ENCODE measurements around the gene GNAI2.
"Not testable (repeated sequence)": the region's sequence is repeated elsewhere in the genome, so short reads cannot be mapped to it uniquely, and the experiment has no call there.

Gene GNAI2

DNA sequence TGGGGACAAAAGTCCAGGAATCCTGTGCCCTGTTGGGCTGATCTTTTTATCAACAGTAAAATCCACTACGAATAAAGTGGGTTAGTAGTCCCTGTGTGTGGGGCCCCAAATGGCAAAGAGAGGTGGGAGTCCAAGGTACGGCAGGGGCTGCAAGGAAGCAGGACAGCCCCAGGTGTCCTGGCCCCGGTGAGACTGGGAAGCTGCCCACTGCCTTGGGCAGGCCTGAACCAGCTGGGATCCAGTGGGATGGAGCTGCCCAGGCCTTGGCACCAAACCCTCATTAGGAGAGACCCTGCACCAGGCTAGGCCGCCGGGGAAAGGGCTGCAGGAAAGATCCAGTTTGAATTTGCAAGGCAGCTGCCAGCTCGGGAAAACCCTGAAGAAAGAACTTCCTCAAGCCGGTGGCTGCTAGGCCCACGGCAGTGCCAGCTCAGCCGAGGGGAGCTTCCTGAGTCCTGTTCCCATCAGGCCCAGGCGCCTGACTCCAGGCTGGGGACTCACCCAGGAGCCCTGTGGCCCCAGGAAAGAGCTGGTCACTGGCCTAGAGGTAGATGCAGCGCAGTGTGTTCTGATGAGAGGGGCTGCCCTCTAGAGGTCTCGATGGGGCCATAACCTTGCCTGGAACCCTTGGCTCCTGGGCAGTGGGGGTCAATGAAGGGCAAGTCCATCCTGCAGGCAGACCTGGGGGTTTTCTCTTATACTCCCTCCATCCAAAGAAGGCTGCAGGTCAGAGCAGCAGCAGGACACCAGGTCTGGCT is 14.4 kb upstream of the GNAI2 start:
- no peaks in the 10 kb centered on the region for H3K36me3 ChIP-seq (ENCODE audit: insufficient read depth, low read length)
- no peaks in the 10 kb centered on the region for H3K27me3 ChIP-seq (ENCODE audit: insufficient read depth, low read length)
- no peak overlapping the region for H3K4me3 ChIP-seq (ENCODE audit: low read length)
- H3K9me3 ChIP-seq (ENCODE audit: low read length), result no peaks in the 10 kb centered on the region
- no peak overlapping the region for H2AFZ ChIP-seq (ENCODE audit: low read depth, low read length)
- H3K4me1 ChIP-seq (ENCODE audit: insufficient read depth, low read length), result peaks cover 16% of the 10 kb centered on the region

DNA sequence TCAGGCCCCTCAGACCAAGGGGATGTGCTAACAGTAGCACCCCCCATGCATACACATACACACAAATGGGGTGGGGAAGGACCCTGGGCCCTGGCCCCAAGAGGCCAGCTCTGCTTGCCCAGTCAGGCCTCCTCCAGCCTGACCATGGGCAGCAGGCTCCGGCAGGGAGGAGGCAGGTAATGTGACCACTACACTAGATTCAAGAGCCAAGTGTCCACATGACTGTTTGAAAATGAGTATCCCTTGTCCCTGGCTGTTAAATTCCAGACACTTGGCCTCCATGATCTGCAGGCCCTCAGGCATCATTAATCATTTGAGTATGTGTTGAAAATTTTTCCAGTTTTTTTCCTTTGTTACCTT is 13.9 kb upstream of the GNAI2 start:
- Histone ChIP-seq H2AFZ (ENCODE audit: low read depth, low read length) (no peak overlapping the region), H3K4me3 (ENCODE audit: low read length) (no peak overlapping the region), H3K9me3 (ENCODE audit: low read length) (no peaks in the 10 kb centered on the region), H3K4me1 (ENCODE audit: insufficient read depth, low read length) (peaks cover 19% of the 10 kb centered on the region), H3K27me3 (ENCODE audit: insufficient read depth, low read length) (no peaks in the 10 kb centered on the region), H3K36me3 (ENCODE audit: insufficient read depth, low read length) (no peaks in the 10 kb centered on the region)

GRCh38 chr3:50224639-50225038 is 11.4 kb upstream of the GNAI2 start:
- H3K4me1 ChIP-seq (ENCODE audit: insufficient read depth, low read length), result peaks cover 32% of the 10 kb centered on the region
- no peak overlapping the region for H2AFZ ChIP-seq (ENCODE audit: low read depth, low read length)
- H3K36me3 ChIP-seq (ENCODE audit: insufficient read depth, low read length), result no peaks in the 10 kb centered on the region
- no peak overlapping the region for H3K4me3 ChIP-seq (ENCODE audit: low read length)
- H3K9me3 ChIP-seq (ENCODE audit: low read length), result no peaks in the 10 kb centered on the region
- no peaks in the 10 kb centered on the region for H3K27me3 ChIP-seq (ENCODE audit: insufficient read depth, low read length)

- no peaks in the 10 kb centered on the region for H3K36me3 ChIP-seq (ENCODE audit: insufficient read depth, low read length)
- H2AFZ ChIP-seq (ENCODE audit: low read depth, low read length), result no peak overlapping the region
- no peaks in the 10 kb centered on the region for H3K27me3 ChIP-seq (ENCODE audit: insufficient read depth, low read length)
- H3K4me1 ChIP-seq (ENCODE audit: insufficient read depth, low read length), result peaks cover 16% of the 10 kb centered on the region
- H3K4me3 ChIP-seq (ENCODE audit: low read length), result peak overlapping the region; percentile 9
- H3K9me3 ChIP-seq (ENCODE audit: low read length), result no peaks in the 10 kb centered on the region
Observed at GRCh38 chr3:50226888-50227389, 9.1 kb upstream of the GNAI2 start.

DNA sequence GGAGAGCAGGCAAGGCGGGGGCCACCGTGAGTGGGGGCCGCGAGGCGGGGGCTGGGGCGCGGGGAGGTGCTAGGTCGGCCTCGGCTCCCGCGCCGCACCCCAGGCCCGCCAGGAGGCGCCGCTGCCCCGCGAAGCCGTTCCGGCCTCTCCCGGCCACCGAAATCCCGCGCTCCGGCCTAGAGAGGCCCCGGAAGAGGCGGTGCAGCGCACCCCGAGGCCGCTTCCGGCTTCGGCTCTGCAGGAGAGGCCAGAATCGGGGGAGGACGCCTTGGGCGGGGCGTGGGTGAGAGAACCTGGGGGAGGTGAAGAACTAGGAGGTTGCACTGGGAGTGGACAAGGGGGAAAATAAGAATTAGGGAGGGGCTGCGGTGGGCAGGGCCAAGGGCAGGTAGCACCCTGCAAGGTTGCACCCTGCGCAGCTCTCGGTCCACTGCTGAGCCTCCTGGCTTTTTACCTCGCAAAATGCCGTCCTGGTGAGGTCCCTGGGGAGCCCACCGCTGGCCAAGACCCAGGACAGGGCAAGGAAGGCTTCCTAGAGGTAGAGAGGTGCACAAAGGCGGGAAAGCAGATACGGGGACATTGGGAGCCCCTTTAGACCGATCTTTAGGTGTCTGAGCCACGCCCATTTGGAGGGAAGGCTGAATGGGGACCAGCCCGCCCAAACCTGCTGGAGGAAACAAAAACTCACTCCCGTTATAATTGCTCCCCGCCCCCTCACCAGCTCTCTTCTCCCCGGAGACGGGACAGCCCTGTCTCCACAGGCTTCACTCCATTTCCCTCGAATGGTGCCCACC is 8.4 kb upstream of the GNAI2 start:
- H3K4me1 ChIP-seq (ENCODE audit: insufficient read depth, low read length), result peaks cover 19% of the 10 kb centered on the region
- H3K4me3 ChIP-seq (ENCODE audit: low read length), result peak overlapping the region; percentile 75
- no peaks in the 10 kb centered on the region for H3K36me3 ChIP-seq (ENCODE audit: insufficient read depth, low read length)
- H3K27me3 ChIP-seq (ENCODE audit: insufficient read depth, low read length), result no peaks in the 10 kb centered on the region
- no peaks in the 10 kb centered on the region for H3K9me3 ChIP-seq (ENCODE audit: low read length)
- peak overlapping the region; percentile 33 for H2AFZ ChIP-seq (ENCODE audit: low read depth, low read length)

DNA sequence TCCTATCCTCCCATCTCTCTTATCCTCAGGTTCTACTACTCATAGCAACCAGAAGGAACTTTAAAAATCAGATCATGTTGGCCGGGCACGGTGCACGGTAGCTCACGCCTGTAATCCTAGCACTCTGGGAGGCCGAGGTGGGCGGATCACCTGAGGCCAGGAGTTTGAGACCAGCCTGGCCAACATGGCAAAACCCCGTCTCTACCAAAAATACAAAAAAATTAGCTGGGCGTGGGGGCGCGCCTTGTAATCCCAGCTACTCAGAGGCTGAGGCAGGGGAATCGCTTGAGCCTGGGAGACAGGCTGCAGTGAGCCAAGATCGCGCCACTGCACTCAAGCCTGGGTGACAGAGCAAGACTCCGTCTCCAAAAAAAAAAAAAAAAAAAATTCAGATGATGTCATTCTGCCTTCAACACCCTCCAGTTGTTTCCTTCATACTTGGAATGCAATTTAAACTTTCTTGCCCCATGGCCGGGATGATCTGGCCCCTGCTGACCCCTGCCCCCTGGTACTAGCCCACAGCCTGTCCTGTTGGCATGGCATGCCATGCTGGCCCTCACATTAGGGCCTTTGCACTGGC is 7.7 kb upstream of the GNAI2 start:
- not testable (repeated sequence) for H2AFZ ChIP-seq (ENCODE audit: low read depth, low read length); H3K9me3 ChIP-seq (ENCODE audit: low read length); H3K27me3 ChIP-seq (ENCODE audit: insufficient read depth, low read length); H3K36me3 ChIP-seq (ENCODE audit: insufficient read depth, low read length)
- H3K4me1 ChIP-seq (ENCODE audit: insufficient read depth, low read length), result peaks cover 26% of the 10 kb centered on the region
- H3K4me3 ChIP-seq (ENCODE audit: low read length), result peak overlapping the region; percentile 75

DNA sequence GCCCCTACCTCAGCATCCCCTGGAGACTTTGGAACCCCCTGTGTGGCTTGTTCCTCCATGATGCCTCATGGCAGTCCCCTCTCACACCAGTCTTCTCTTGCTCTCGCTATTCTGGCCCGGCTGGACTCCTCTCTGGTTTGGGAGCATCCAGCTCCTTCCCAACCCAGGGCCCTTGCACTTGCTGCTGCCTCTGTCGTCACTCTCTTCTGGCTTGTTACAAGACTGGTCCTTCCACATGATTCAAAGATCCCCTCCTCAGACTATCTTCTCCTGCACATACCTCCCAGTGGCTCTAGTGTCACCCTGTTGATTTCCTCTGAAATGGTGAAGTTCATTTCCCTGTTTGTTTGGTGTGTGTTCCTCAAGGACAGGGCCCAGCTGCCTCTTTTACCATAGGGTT is 6.5 kb upstream of the GNAI2 start:
- Histone ChIP-seq H3K36me3 (ENCODE audit: insufficient read depth, low read length) (no peaks in the 10 kb centered on the region), H2AFZ (ENCODE audit: low read depth, low read length) (no peak overlapping the region), H3K9me3 (ENCODE audit: low read length) (no peaks in the 10 kb centered on the region), H3K4me1 (ENCODE audit: insufficient read depth, low read length) (peaks cover 32% of the 10 kb centered on the region), H3K4me3 (ENCODE audit: low read length) (no peak overlapping the region), H3K27me3 (ENCODE audit: insufficient read depth, low read length) (no peaks in the 10 kb centered on the region)

GRCh38 chr3:50230104-50230793 is 5.8 kb upstream of the GNAI2 start:
- no peak overlapping the region for H2AFZ ChIP-seq (ENCODE audit: low read depth, low read length)
- H3K27me3 ChIP-seq (ENCODE audit: insufficient read depth, low read length), result no peaks in the 10 kb centered on the region
- no peaks in the 10 kb centered on the region for H3K36me3 ChIP-seq (ENCODE audit: insufficient read depth, low read length)
- no peak overlapping the region for H3K4me3 ChIP-seq (ENCODE audit: low read length)
- peaks cover 35% of the 10 kb centered on the region for H3K4me1 ChIP-seq (ENCODE audit: insufficient read depth, low read length)
- no peaks in the 10 kb centered on the region for H3K9me3 ChIP-seq (ENCODE audit: low read length)

DNA sequence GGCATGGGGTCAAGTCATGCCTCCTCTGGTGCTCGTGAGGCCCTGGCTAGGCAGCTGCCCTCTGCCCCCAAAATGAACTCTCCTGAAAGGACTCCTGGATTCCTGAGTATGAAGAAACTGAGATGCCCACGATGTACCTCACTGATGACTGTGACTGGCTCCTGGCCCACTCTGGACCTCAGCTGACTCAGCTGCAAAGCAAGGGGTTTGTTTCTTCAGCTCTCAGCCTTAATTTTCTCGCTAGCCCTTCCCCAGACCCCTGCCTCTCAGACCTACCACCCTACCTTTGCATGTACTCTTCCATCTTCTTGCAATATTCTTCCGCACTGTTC is 5.2 kb upstream of the GNAI2 start:
- Histone ChIP-seq H3K9me3 (ENCODE audit: low read length) (no peaks in the 10 kb centered on the region), H3K36me3 (ENCODE audit: insufficient read depth, low read length) (no peaks in the 10 kb centered on the region), H3K4me3 (ENCODE audit: low read length) (no peak overlapping the region), H2AFZ (ENCODE audit: low read depth, low read length) (no peak overlapping the region), H3K27me3 (ENCODE audit: insufficient read depth, low read length) (no peaks in the 10 kb centered on the region), H3K4me1 (ENCODE audit: insufficient read depth, low read length) (peaks cover 38% of the 10 kb centered on the region)

DNA sequence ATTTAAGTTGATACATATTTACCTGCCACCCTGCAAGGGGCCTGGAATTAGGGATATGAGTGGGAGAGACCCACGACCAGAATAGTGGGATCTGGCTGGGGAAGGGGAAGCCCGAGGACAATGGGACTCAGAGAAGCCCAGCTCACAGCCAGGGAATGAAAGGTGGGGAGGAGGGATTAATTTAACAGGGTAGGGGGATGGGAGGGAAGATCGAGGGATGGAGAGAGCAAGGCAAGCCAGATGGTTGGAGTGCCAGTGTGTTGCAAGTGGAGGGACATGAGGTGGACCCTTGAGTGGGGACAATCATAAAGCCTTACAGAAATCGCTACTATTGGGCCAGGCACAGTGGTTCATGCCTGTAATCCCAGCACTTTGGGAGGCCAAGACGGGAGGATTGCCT is 4.4 kb upstream of the GNAI2 start:
- no peaks in the 10 kb centered on the region for H3K36me3 ChIP-seq (ENCODE audit: insufficient read depth, low read length)
- H3K4me1 ChIP-seq (ENCODE audit: insufficient read depth, low read length), result peaks cover 38% of the 10 kb centered on the region
- H2AFZ ChIP-seq (ENCODE audit: low read depth, low read length), result no peak overlapping the region
- no peak overlapping the region for H3K4me3 ChIP-seq (ENCODE audit: low read length)
- H3K9me3 ChIP-seq (ENCODE audit: low read length), result no peaks in the 10 kb centered on the region
- no peaks in the 10 kb centered on the region for H3K27me3 ChIP-seq (ENCODE audit: insufficient read depth, low read length)

- Histone ChIP-seq H3K36me3 (ENCODE audit: insufficient read depth, low read length) (no peaks in the 10 kb centered on the region), H3K27me3 (ENCODE audit: insufficient read depth, low read length) (no peaks in the 10 kb centered on the region), H3K4me3 (ENCODE audit: low read length) (no peak overlapping the region), H2AFZ (ENCODE audit: low read depth, low read length) (no peak overlapping the region), H3K4me1 (ENCODE audit: insufficient read depth, low read length) (peaks cover 34% of the 10 kb centered on the region), H3K9me3 (ENCODE audit: low read length) (no peaks in the 10 kb centered on the region)
Observed at GRCh38 chr3:50232303-50232702, 3.7 kb upstream of the GNAI2 start.

DNA sequence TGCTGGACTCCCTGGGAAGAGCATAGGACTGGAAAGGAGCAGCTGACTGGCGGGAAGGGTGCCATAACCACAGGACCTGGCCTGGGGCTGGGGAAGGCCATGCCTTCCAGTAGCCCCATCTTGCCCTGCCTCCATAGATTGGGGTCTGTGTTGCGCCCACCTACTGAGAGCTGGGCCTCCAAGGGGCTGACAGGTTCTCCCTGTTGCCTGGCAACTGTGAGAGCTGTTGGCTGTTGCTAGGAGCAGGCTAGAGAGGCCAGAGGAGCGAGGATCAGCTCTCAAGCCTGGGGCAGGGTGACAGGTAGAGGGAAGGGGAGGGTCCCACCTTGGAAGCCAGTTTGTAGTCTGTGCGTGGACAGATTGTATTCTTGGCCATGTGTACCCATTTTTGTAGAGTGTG is 2.8 kb upstream of the GNAI2 start:
- H3K9me3 ChIP-seq (ENCODE audit: low read length), result no peaks in the 10 kb centered on the region
- no peaks in the 10 kb centered on the region for H3K27me3 ChIP-seq (ENCODE audit: insufficient read depth, low read length)
- no peaks in the 10 kb centered on the region for H3K36me3 ChIP-seq (ENCODE audit: insufficient read depth, low read length)
- H3K4me1 ChIP-seq (ENCODE audit: insufficient read depth, low read length), result peaks cover 36% of the 10 kb centered on the region
- H3K4me3 ChIP-seq (ENCODE audit: low read length), result no peak overlapping the region
- no peak overlapping the region for H2AFZ ChIP-seq (ENCODE audit: low read depth, low read length)

Data from neuron (in vitro differentiated cells).